HUES6 (cell line): ENCODE measurements around the gene BPIFB2.

ENCODE experiments used
- H3K27ac ChIP-seq: 2 replicates; pipeline ENCODE4 v1.7.0; 2013; ENCODE audit warnings: low read depth, mild to moderate bottlenecking, low read length, inconsistent platforms
- H3K27me3 ChIP-seq: 2 replicates; pipeline ENCODE4 v1.6.1; 2013; ENCODE audit warnings: low read length; ENCODE audit not compliant: control insufficient read depth, insufficient read depth
- H3K36me3 ChIP-seq: 2 replicates; pipeline ENCODE4 v1.6.1; 2013; ENCODE audit warnings: low read length; ENCODE audit not compliant: control insufficient read depth, insufficient read depth
- H3K4me1 ChIP-seq: 2 replicates; pipeline ENCODE4 v1.6.1; 2013; ENCODE audit warnings: low read length; ENCODE audit not compliant: control insufficient read depth, insufficient read depth
- H3K4me3 ChIP-seq: 2 replicates; pipeline ENCODE4 v1.5.1; 2013; ENCODE audit warnings: low read depth, low read length
- H3K9ac ChIP-seq: one replicate; pipeline ENCODE4 v1.6.1; 2013; ENCODE audit warnings: mild to moderate bottlenecking, low read length
- H3K9me3 ChIP-seq: 2 replicates; pipeline ENCODE4 v1.6.1; 2013; ENCODE audit warnings: low read depth, low read length; ENCODE audit not compliant: control insufficient read depth, insufficient read depth

BPIFB2 gene

DNA sequence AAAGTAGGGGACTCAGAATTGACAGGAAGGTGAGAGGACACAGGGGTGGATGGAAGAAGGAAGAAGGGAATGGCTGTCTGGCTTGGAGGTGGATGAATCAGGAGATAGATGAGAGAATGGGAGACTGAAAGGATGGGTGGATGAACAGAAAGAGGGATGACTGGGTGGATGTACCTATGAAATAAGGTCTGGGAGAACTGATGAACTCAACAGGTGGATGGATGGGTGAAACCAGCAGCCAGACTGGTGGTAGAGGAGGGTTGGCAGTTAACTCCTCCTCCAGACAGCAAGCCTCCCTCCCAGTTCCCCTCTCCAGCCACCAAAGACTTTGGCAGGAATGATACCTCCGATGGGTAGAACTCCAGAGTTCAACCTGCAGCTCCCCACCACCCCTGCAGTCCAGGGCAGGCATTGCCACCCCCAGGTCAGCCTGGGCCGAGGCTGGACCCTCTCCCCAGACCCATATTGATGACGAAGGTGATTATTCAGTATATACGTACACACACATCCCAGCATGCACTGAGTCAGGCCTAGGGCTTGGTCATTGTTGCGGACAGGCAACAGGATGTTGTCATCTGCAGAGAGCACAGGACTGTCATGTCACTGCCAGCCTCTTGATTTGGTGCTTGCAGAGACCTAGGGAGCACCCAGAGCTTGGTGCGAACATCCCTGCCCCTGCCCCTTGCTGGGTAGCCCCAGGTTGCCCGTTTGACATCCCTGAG, 5.3 kb upstream of the BPIFB2 start:
- Histone ChIP-seq H3K36me3 (no peaks in the 10 kb centered on the region), H3K27ac (no peak overlapping the region), H3K9me3 (peaks cover 6% of the 10 kb centered on the region), H3K4me1 (peaks cover 3% of the 10 kb centered on the region; the same call in 1 of the 2 replicates), H3K4me3 (no peak overlapping the region), H3K9ac (no peak overlapping the region), H3K27me3 (no peaks in the 10 kb centered on the region)

DNA sequence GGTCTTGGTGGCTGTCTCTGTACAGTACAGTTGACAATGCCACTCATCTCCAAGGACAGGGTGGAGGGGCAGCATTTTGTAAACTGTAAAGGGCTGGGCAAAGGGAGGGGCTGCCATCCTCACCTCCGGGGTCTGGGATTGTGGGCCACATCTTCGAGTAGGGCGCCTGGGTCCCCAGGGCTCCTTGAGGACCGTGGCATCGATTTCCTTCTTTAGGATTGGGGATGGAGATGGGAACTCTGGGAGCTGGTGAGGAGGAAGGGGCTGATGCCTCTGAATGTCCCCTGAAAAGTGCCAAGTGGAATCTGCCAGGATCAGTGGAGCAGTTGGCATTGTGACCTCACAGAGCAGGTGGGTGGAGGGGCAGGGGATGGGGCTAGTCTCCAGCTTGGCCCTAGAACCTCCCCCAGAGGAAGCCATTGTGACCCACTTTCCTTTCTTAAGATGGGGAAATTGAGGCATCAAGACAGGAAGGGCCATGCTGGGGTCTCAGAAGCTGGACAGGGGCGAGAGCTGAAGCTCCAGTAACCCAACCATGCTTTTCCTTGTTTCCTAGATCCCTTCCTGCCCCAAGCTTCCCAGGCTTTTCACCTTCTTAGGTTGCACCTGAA, 3.3 kb upstream of the BPIFB2 start, which contains the start of gene SUN5:
Gene SUN5 (minus strand): TSS at position 293 of the 611 bp plus-strand sequence. CDS start 93 bp downstream, at position 200.
- peaks cover 6% of the 10 kb centered on the region for H3K9me3 ChIP-seq
- no peak within 1 kb of the TSS for H3K4me3 ChIP-seq
- no peaks in the 10 kb centered on the region for H3K36me3 ChIP-seq
- H3K9ac ChIP-seq, result no peak within 1 kb of the TSS
- peaks cover 3% of the 10 kb centered on the region; the same call in 1 of the 2 replicates for H3K4me1 ChIP-seq
- no peak within 1 kb of the TSS for H3K27ac ChIP-seq
- H3K27me3 ChIP-seq, result no peaks in the 10 kb centered on the region

DNA sequence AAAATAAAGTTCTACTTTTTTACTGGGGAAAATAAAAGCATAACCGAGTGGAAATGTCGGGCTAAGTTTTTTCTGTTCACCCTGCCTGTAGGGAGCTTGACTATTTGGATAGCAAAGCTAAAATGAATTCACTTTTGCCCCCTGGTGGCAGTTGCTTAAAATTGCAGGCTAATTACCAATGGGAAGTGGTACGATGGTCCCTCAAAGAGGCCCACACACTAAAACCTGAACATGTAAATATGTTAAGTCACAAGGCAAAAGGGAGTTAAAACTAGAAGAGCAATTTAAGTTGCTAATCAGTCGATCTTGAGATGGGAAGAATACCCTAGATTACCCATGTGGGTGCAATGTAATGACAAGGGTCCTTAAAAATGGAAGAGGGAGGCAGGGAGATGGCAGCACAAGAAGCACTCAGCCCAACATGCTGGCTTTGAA, 2.4 kb upstream of the BPIFB2 start:
- Histone ChIP-seq H3K4me3 (no peak overlapping the region), H3K27me3 (no peaks in the 10 kb centered on the region), H3K36me3 (no peaks in the 10 kb centered on the region), H3K27ac (no peak overlapping the region), H3K9me3 (peaks cover 6% of the 10 kb centered on the region), H3K9ac (no peak overlapping the region), H3K4me1 (peaks cover 3% of the 10 kb centered on the region; the same call in 1 of the 2 replicates)

DNA sequence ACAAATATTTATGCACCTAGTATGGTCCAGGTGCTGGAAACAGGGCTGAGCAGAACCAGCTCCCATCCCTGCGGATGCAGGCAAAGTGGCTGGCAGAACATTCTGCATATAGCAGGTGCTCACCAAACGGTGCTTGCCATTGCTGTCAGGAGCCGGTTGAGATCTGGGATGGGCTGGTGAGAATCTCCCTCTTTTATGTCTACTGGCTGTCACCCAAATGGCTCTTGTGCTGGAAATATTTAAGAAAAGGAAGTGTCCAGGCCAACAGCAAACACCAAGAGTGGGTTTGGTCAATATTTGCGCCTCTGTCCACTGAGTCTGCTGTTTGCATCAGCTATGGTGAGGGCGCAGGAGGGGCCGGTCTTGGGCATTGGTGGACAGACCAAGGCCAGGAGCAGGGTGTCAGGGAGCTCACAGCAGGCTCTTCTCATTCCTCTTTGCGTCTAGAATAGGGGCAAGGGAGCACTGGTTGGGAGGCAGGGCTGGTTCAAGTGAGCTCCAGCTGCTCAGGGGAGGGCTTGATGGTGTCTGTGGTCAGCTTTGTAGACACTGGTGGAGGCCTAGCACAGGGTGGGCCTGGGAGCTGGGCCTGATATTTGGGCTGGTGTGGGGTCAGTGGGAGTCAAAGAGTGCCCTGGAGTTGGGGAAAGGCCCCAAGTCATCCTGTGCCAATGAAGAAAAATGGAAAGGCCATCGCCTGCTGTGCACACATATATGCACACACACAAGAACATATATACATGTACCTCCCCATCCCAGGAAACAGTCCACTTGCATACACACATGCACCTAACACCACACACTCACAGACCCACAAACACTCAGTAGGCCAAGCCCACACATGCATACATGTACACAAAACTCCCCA, 1.4 kb upstream of the BPIFB2 start:
- H3K27ac ChIP-seq, result no peak overlapping the region
- H3K9ac ChIP-seq, result no peak overlapping the region
- H3K4me3 ChIP-seq, result no peak overlapping the region
- peaks cover 6% of the 10 kb centered on the region for H3K9me3 ChIP-seq
- no peaks in the 10 kb centered on the region for H3K36me3 ChIP-seq
- H3K27me3 ChIP-seq, result no peaks in the 10 kb centered on the region
- peaks cover under 1% of the 10 kb centered on the region; the same call in 1 of the 2 replicates for H3K4me1 ChIP-seq

DNA sequence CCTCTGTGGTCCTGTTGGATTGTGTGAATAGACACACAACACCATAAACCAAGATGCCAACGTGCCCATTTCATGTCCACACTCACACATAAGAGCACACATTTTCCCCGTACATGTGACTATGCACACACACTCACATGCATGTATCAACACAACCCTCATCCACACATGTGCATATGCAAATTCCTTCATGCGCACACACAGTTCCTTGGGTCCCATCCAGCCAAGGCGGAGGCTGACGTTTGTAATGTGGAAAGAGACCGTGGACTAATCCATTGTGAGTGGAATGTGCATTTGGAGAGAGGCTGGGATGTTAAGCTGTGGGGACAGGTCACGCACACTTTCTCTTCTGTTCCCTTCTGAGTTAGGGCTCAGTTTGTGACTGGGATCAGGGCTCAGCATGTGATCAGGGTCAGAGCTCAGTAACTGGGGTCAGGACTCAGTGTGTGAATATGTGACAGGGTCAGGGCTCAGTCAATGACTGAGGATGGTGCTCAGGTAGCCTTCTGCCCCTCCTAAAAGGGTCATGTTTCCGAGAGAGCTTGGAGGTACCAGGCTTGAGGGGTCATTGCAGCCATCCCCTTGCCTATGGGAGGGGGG, 628 bp upstream of the BPIFB2 start:
- no peaks in the 10 kb centered on the region for H3K27me3 ChIP-seq
- H3K9ac ChIP-seq, result no peak overlapping the region
- no peak overlapping the region for H3K27ac ChIP-seq
- H3K36me3 ChIP-seq, result no peaks in the 10 kb centered on the region
- H3K9me3 ChIP-seq, result peaks cover 6% of the 10 kb centered on the region
- H3K4me3 ChIP-seq, result no peak overlapping the region
- H3K4me1 ChIP-seq, result no peaks in the 10 kb centered on the region; the same call in 1 of the 2 replicates

DNA sequence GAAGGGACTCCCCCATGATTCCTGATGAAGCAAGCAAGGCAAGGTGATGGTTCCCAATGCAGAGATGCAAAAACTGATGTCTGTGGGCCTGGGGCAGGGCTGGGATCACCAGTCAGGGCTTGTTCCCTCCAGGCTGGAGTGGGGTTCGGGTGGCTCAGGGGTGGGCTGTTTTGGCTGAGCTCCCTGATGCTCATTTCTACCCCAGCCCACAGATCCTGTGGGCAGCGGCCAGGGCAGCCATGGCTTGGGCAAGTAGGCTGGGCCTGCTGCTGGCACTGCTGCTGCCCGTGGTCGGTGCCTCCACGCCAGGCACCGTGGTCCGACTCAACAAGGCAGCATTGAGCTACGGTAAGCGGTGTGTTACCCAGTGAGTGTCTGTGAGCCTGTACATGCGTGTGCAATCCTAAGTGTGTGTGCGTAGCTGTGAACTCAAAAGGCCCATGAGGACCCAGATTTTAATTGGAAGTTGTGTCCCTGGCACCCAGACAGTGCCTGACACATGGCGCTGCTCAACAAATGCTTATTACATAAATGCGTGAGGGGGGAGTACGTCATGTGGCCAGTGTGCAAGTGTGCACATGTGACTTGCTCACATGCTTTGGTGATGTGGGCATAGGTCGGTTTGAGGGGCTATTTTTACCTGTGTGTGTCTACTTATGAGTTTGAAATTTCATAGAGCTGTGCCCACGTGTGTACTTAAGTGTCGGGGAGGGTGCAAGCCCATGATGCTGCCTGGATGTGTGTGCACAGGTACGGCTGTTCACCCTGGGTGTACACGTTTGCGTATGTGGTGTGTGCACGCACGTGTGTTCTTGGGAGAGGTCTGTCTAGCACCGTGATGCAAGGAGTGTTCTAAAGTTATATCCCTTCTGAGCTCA, 1.1 kb downstream of the BPIFB2 start:
- no peaks in the 10 kb centered on the region for H3K27me3 ChIP-seq
- H3K36me3 ChIP-seq, result no peaks in the 10 kb centered on the region
- H3K9me3 ChIP-seq, result peaks cover 6% of the 10 kb centered on the region
- H3K9ac ChIP-seq, result no peak overlapping the region
- no peak overlapping the region for H3K4me3 ChIP-seq
- H3K4me1 ChIP-seq, result peaks cover under 1% of the 10 kb centered on the region; the same call in 1 of the 2 replicates
- H3K27ac ChIP-seq, result no peak overlapping the region

DNA sequence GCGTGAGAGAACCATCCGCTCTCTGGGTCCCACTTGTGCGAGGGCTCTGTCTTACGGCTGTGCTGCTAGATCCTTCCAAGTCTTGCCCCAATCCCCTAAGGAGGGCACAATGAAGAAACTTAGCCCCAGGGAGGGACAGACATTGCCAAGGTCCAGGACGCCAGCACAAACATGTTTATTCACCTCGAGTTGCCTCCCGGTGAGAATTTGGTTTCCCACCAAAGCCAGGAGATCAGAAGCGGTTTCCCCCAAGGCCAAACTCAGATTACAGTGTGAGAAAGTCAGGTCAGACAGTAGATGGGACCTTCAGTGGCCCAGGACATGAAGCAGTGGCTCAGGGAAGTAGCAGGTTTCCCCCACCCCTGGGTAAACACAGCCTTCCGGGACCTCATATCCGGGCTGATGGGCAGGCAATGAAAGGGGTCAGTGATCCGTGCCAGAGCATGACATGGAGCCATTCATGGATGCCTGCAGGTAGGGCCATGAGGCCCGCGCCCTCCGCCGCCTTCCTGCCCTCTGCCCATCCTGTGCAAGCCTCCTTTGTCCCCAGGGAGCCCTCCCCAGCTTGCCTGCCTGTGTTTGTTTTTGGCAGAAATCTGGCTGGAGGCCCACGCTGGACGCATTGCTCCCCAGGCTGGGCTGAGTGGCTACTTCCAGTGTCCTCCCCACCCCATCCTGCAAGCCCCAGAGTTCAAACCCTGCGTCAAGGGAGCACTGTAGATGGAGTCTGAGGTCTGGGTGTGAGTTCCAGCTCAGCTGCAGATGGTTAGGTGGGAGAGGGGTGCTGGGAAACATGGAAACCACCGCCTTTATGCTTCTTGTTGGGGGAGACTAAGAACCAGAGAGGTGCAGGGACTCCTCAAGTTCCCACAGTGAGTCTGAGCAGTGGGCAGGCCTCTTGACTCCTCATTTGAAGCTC, 2.0 kb downstream of the BPIFB2 start:
- Histone ChIP-seq H3K4me3 (no peak overlapping the region), H3K36me3 (no peaks in the 10 kb centered on the region), H3K27ac (no peak overlapping the region), H3K9me3 (peaks cover 6% of the 10 kb centered on the region), H3K4me1 (peaks cover 9% of the 10 kb centered on the region; the same call in 1 of the 2 replicates), H3K9ac (no peak overlapping the region), H3K27me3 (no peaks in the 10 kb centered on the region)

DNA sequence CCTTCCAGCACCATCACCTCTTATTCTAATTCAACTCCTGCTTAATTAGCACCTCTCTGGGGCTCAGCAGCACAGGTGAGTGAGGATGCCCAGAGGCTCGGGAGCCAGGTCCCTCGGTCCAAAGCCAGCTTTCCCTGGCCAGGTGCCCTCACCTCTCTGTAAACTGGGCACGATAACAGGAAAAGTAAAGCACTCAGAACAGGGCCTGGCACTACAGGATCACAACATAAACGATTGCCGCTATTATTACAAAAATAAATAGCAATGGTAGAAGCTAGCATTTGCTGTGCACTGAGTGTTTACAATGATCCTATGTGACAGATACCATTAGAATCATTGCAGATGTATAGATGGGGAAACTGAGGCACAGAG, 2.6 kb downstream of the BPIFB2 start:
- Histone ChIP-seq H3K9me3 (peaks cover 5% of the 10 kb centered on the region), H3K27ac (no peak overlapping the region), H3K4me3 (no peak overlapping the region), H3K27me3 (no peaks in the 10 kb centered on the region), H3K9ac (no peak overlapping the region), H3K36me3 (no peaks in the 10 kb centered on the region), H3K4me1 (peaks cover 15% of the 10 kb centered on the region; the same call in 1 of the 2 replicates)

DNA sequence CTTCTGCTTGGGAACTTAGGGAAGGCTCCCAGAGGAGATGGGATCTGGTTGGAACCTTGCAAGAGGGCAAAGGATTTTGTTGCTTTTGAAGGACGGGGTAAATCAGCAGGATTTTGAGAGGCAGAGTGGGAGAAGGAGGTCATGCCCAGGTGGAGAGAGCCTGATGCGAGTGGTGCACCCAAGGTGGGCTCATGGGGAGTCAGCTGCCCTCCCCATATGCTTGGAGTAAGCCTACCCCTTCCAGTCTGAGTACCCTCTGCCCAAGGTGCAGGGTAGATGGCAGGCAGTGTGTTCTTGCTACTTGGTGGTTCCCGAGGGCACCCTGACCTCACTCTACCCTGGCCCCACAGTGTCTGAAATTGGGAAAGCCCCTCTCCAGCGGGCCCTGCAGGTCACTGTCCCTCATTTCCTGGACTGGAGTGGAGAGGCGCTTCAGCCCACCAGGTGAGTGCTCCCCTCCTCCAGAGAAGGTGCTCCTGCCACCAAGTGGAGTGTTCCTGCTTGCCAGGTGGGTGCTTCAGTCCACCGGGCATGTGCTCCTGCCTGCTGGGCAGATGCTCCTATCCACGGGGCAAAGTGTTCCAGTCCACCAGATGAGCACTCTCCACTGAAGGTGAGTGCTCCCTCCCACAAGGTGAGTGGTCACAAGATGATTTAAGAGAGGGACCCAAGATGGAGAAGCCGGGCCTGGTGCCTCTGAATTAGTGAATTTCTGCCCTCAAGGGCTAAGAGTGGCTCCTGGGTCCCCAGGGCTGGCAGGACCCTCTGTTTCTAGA, 3.4 kb downstream of the BPIFB2 start:
- Histone ChIP-seq H3K27ac (no peak overlapping the region), H3K4me3 (no peak overlapping the region), H3K27me3 (no peaks in the 10 kb centered on the region), H3K4me1 (peaks cover 15% of the 10 kb centered on the region; the same call in 1 of the 2 replicates), H3K9ac (no peak overlapping the region), H3K9me3 (no peaks in the 10 kb centered on the region), H3K36me3 (no peaks in the 10 kb centered on the region)
